Measurements from ENCODE around the gene UBE2E1. TPM values are rescaled to one million over a fixed set of nuclear protein-coding genes. Genes with fewer than 3 reads are reported as not detected.

UBE2E1 gene
- total and polyA plus RNA-seq, 2 experiments from 2014 or later, result 39.9 to 120 TPM

GRCh38 chr3:23834082-23834870 lies 28.5 kb downstream of the UBE2E1 start:
- no peaks in the 10 kb centered on the region for H3F3A ChIP-seq (replicated peaks; ENCODE audit: low read depth)
- H3K9me2 ChIP-seq (ENCODE audit: insufficient read depth), result no peaks in the 10 kb centered on the region
- H2AFZ ChIP-seq, result no peak overlapping the region
- H3K4me1 ChIP-seq (ENCODE audit: insufficient read depth), result peaks cover 10% of the 10 kb centered on the region
- H3K9me3 Mint-ChIP-seq, result no peaks in the 10 kb centered on the region
- TF ChIP-seq, protein P1, sequence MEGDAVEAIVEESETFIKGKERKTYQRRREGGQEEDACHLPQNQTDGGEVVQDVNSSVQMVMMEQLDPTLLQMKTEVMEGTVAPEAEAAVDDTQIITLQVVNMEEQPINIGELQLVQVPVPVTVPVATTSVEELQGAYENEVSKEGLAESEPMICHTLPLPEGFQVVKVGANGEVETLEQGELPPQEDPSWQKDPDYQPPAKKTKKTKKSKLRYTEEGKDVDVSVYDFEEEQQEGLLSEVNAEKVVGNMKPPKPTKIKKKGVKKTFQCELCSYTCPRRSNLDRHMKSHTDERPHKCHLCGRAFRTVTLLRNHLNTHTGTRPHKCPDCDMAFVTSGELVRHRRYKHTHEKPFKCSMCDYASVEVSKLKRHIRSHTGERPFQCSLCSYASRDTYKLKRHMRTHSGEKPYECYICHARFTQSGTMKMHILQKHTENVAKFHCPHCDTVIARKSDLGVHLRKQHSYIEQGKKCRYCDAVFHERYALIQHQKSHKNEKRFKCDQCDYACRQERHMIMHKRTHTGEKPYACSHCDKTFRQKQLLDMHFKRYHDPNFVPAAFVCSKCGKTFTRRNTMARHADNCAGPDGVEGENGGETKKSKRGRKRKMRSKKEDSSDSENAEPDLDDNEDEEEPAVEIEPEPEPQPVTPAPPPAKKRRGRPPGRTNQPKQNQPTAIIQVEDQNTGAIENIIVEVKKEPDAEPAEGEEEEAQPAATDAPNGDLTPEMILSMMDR (conservative IDR thresholded peaks at IDR 0.05; ENCODE audit: low read depth in 2 of 2), result peak; percentile 46
- TF ChIP-seq ZNF114 (CRISPR knock-in tag; IDR thresholded peaks at IDR 0.05), result no peak
- peaks cover 59% of the 10 kb centered on the region for H3K4me1 Mint-ChIP-seq
- H3K36me3 ChIP-seq (ENCODE audit: insufficient read depth), result no peaks in the 10 kb centered on the region
- no peak overlapping the region for H3K4me2 ChIP-seq
- DNase-seq (ENCODE audit: low spot score), result peak; percentile 33
- H3K27ac Mint-ChIP-seq, result peak overlapping the region; percentile 21
- peaks cover 23% of the 10 kb centered on the region; the same call in 1 of the 2 replicates for H4K20me1 ChIP-seq (replicated peaks; ENCODE audit: insufficient read depth)
- no peak for ATAC-seq
- no peaks in the 10 kb centered on the region for H3K27me3 ChIP-seq (ENCODE audit: insufficient read depth)
- peaks cover 7% of the 10 kb centered on the region; the same call in 1 of the 3 replicates for H3K36me3 Mint-ChIP-seq (ENCODE audit: low read depth)
- H3K4me3 ChIP-seq, result no peak overlapping the region
- H3K27me3 Mint-ChIP-seq (ENCODE audit: insufficient read depth, low read depth, poor library complexity), result peaks cover 9% of the 10 kb centered on the region
- no peak overlapping the region for H3K27ac ChIP-seq (ENCODE audit: low read depth)
- H3K4me3 Mint-ChIP-seq, result no peak overlapping the region
- H3K79me2 ChIP-seq (replicated peaks; ENCODE audit: insufficient read depth), result peaks cover 99% of the 10 kb centered on the region

DNA sequence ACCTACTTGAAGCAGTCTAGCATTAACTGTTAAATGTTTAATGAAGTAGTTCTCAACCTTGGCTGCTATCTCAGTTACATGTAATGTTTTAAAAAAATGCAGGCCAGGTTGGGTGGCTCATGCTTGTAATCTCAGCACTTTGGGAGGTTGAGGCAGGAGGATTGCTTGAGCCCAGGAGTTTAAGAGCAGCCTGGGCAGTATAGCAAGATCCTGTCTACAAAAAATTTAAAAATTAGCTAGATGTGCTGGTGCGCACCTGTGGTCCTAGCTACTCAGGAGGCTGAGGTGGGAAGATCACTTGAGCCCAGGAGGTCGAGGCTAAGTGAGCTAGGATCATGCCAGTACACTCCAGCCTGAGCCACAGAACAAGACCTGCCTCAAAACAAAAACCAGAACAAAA lies 29.3 kb downstream of the UBE2E1 start:
- Mint-ChIP-seq H3K36me3 (ENCODE audit: low read depth) (peaks cover 7% of the 10 kb centered on the region; the same call in 1 of the 3 replicates), H3K4me3 (no peak overlapping the region), H3K9me3 (no peaks in the 10 kb centered on the region), H3K27ac (no peak overlapping the region), H3K4me1 (peaks cover 58% of the 10 kb centered on the region), H3K27me3 (ENCODE audit: insufficient read depth, low read depth, poor library complexity) (peaks cover 9% of the 10 kb centered on the region)
- H3K36me3 ChIP-seq (ENCODE audit: insufficient read depth), result no peaks in the 10 kb centered on the region
- no peaks in the 10 kb centered on the region for H3K27me3 ChIP-seq (ENCODE audit: insufficient read depth)
- peak; percentile 51 for ATAC-seq
- peaks cover 17% of the 10 kb centered on the region; the same call in 1 of the 2 replicates for H4K20me1 ChIP-seq (replicated peaks; ENCODE audit: insufficient read depth)
- no peak overlapping the region for H3K4me2 ChIP-seq
- TF ChIP-seq EZH2 (IDR thresholded peaks at IDR 0.05; ENCODE audit: low read depth, unreplicated experiment), result no peak
- TF ChIP-seq EZH2phosphoT487 (IDR thresholded peaks at IDR 0.05; ENCODE audit: unreplicated experiment), result no peak
- TF ChIP-seq STAT1 (IDR thresholded peaks at IDR 0.05; ENCODE audit: unreplicated experiment), result no peak
- TF ChIP-seq, protein P2, sequence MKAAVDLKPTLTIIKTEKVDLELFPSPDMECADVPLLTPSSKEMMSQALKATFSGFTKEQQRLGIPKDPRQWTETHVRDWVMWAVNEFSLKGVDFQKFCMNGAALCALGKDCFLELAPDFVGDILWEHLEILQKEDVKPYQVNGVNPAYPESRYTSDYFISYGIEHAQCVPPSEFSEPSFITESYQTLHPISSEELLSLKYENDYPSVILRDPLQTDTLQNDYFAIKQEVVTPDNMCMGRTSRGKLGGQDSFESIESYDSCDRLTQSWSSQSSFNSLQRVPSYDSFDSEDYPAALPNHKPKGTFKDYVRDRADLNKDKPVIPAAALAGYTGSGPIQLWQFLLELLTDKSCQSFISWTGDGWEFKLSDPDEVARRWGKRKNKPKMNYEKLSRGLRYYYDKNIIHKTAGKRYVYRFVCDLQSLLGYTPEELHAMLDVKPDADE (IDR thresholded peaks at IDR 0.05), result no peak
- TF ChIP-seq, protein P1 (conservative IDR thresholded peaks at IDR 0.05; ENCODE audit: low read depth in 2 of 2), result no peak
- TF ChIP-seq JUNB (IDR thresholded peaks at IDR 0.05; ENCODE audit: unreplicated experiment), result no peak
- no peak for TF ChIP-seq CREB1 (CRISPR knock-in tag; IDR thresholded peaks at IDR 0.05; ENCODE audit: low read depth)
- no peak for TF ChIP-seq POLR2AphosphoS5 (IDR thresholded peaks at IDR 0.05; ENCODE audit: low read depth)
- no peak for TF ChIP-seq NANOG (IDR thresholded peaks at IDR 0.05; ENCODE audit: borderline replicate concordance)
- TF ChIP-seq REST (IDR thresholded peaks at IDR 0.05; ENCODE audit: unreplicated experiment), result no peak
- peaks cover 13% of the 10 kb centered on the region for H3K4me1 ChIP-seq (ENCODE audit: insufficient read depth)
- no peaks in the 10 kb centered on the region for H3F3A ChIP-seq (replicated peaks; ENCODE audit: low read depth)
- peaks cover 99% of the 10 kb centered on the region for H3K79me2 ChIP-seq (replicated peaks; ENCODE audit: insufficient read depth)
- H3K27ac ChIP-seq (ENCODE audit: low read depth), result no peak overlapping the region
- H2AFZ ChIP-seq, result no peak overlapping the region
- H3K9me2 ChIP-seq (ENCODE audit: insufficient read depth), result no peaks in the 10 kb centered on the region
- no peak overlapping the region for H3K4me3 ChIP-seq
- DNase-seq (ENCODE audit: low spot score), result no peak

Measured in GM23338 (cell line).